GM19463 (cell line): ENCODE data around the gene DOK4.

Experiments used
- ATAC-seq: cut with Tn5 transposase; IDR thresholded peaks from one replicate; pipeline ENCODE4 v1.9.1; 2021; ENCODE audit warnings: mild to moderate bottlenecking, moderate library complexity; ENCODE audit not compliant: unreplicated experiment

DOK4 gene

DNA sequence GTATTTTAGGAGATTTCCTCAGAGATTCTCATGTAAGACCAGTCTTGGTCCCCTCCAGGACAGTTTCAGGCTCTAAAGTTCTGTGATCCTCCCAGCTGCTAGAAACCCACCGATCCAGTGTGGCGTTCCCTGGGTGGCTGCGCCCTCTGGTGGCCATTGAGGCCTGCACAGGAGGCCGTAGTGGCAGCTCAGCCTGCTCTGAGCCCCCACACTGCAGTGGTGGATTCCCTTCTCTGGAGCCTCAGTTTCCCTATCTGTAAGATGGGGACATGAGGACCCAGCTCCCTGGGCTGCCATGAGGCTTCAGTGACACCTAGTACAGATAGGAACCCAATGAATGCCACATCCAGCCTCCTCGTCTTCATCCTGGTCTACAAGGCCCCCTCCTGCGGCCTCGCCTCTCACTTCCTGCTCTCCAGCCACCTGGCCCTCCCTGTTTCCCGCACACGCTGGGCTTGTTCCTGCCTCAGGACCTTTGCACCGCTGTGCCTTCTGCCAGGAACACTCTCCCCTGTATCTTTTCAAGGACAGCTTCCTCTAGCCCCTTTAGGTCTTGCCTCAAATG lies 33.6 kb upstream of the DOK4 start:
- peak; percentile 58 for ATAC-seq

GRCh38 chr16:57518922-57519321 lies 32.6 kb upstream of the DOK4 start:
- no peak for ATAC-seq

DNA sequence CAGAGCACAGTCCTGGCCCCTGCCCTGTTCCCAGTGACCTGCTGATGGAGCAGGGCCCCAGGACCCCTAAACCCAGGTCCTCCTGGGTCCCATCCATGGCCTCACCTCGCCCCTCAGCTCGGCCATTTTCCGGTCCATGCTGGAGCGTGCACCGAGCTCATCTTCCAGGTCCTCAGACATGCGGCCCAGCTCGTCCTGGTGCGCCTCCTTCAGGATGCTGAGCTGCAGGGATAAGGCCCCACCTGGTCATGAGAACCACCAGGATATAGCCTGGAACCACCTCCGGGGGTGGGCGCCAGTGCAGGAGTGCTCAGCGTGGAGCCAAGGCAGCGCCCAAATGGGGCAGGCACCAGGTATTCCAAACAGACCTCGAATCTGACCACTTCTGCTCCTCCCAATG lies 32.2 kb upstream of the DOK4 start:
- ATAC-seq, result no peak

GRCh38 chr16:57517397-57518367 lies 31.4 kb upstream of the DOK4 start:
- no peak for ATAC-seq

- no peak for ATAC-seq
Measured at GRCh38 chr16:57516773-57517172, 30.5 kb upstream of the DOK4 start.

- no peak for ATAC-seq
Measured at GRCh38 chr16:57516176-57516725, 30.0 kb upstream of the DOK4 start.

DNA sequence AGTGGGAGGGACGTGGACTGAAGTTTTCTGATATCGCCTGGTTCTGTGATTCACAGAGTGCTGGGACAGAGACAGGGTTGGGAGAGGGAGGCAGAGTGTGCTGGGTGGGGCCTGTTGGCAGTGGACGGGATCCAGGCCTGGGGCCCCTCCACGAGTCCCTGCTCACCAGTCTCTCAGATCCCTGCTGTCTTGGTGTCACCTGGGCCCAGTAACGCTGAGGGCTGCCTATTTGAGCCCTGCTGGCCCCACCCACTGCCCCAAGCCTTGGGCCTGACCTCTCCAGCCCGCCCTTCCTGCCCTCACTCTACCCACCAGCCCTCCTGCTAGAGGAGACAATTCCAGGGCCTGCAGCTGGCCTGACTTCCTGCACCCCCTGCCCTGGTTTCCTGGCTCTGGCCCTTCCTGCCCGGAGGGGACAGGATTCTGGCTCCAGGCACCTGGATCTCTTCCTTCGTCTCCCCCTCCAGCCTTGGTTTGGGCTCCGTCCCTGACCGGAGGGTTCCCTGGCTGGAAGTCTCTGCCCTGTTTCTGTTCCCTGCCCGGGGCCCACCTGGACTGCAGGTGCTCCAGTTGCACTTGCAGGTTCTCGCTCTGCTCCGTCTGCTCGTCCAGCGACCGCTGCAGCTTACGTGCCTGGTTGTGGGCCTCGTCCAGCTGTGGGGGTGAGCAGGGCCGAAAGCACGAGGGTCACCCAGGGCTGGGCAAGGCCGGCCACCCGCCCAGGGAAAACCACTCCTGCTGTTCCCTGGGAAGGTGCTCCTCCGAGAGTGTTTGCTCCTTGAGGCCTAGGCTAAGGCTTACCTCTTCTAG lies 28.7 kb upstream of the DOK4 start:
- no peak for ATAC-seq

DNA sequence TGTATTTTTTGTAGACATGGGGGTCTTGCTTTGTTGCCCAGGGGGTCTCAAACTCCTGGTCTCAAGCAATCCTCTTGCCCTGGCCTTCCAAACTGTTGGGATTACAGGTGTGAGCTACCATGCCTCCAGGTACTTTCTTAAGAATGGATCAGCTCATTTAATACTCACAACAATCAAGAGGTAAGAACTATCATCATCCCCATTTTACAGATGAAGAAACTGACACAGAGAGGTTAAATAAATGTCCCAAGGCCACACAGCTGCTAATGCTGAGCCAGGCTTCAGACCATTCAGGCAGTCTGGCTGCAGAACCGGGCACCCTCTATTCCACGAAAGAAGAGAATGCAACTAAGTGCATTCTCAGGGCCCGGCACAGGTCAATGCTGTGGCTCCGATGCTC lies 28.1 kb upstream of the DOK4 start:
- no peak for ATAC-seq

DNA sequence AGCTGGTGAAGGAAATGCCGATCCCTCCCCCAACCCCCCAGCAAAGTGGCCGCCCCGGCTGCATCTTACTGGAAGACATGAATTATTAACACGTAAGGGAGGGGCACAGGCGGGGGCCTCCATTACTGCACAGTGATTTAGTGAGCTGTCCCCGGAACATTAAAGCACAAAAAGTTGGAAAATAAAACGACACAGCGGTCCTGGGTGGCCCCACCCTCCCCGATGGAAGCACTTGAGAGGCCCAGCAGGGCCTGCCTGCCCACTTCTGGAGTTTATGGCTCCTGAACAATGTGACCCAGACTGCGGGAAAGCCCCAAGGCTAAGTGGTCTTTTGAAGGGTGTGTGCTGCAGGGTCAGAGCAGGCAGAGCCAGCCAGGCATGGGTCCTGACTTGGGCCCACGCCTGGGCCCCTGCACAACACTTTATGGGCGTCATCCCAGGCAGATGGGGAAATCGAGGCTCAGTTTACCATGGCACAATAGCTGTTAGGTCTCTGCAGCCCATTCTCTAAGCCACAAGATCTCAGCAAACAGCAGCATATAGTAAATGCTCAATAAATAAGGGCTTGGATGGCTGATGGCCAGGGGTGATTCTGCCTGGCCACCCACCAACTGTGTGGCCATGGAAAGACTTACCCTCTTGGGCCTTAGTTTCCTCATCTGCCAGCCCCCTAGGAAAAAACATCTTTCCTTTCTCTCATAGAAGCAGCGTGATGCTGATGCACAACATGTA lies 27.2 kb upstream of the DOK4 start:
- no peak for ATAC-seq

GRCh38 chr16:57512296-57513001 lies 26.2 kb upstream of the DOK4 start:
- no peak for ATAC-seq

GRCh38 chr16:57510016-57510871 lies 24.0 kb upstream of the DOK4 start:
- no peak for ATAC-seq

- no peak for ATAC-seq
Measured at GRCh38 chr16:57509231-57509923, 23.1 kb upstream of the DOK4 start.

GRCh38 chr16:57508035-57508425 lies 21.7 kb upstream of the DOK4 start:
- no peak for ATAC-seq

- ATAC-seq, result no peak
Measured at GRCh38 chr16:57507136-57508034, 21.1 kb upstream of the DOK4 start.

GRCh38 chr16:57505169-57505568 lies 18.9 kb upstream of the DOK4 start:
- ATAC-seq, result no peak

GRCh38 chr16:57504491-57504890 lies 18.2 kb upstream of the DOK4 start:
- no peak for ATAC-seq

DNA sequence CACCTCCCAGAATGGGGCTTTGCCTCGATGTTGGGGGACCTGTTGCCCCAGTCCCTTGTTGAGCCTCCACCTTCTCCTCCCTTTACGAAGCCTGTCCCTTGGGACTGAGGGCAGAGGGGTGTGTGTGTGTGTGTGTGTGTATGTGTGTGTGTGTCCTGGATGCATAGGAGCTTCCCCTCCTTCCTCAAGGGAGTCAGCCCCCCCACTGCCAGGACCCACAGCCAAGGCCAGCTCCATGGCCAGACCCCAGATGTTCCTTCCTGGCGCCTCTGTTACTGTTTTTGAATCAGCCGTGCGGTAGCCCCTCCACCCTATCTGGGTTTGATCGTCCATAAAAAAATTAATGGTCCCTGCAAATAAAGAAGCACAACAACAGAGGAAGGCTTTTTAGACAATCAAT lies 17.7 kb upstream of the DOK4 start:
- ATAC-seq, result no peak
